Stimulated activated CD4-positive, alpha-beta T cell treated with anti-CD3 and anti-CD28 coated beads, Interleukin-4, amount 100 ng/mL, for 48 hours (primary cell): ENCODE data around the gene BAIAP2L2.
"Not testable (repeated sequence)": the region's sequence is repeated elsewhere in the genome, so short reads cannot be mapped to it uniquely, and the experiment has no call there.

Experiments
- DNase-seq, 2 donors: peaks; one replicate each; pipeline ENCODE4 v3.0.0-alpha.2; 2020; ENCODE audit warnings: low read depth in 2 of 2

The BAIAP2L2 gene

DNA sequence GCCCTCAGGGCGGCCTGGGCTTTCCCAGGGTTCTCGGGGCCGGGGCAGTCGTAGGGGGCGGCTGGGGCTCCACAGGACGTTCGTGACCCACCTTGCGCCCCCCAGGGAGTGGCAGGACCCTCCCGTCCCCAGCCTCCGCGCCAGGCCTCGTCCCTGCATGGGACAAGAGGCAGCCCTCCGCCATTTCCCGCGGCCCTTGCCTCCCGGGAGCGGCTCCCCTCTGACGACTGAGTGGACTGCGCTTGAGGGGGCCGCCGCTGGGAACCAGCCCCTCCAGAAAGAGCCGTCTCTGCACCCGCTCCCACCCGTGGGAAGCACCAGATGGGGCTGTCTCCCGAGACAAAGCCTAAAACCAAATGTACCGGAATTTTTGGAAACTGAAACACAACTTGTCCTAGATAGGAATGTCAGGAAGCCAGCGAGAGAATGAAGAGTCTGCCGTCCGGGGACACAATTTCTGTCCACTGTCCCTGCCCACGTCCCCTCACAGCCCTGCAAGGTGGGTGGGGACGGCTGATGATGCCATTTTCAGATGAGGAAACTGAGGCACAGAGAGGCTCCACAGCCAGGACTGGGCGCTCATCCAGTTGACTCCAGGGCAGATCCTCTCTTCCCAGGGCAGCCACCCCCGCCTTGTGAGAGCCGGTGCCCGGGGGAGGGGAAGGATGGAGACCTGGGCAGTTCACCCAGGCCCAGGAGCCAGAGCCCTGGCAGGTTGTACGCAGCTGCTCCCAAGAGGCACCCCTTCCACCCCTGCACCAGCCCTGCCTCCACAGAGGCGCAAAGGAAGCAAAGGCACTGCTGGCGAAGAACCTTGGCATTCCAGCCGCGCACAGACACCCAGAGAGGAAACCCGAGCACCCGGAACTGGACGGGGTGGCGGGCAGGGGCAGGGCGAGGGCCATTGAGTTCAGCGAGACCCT, 71.3 kb downstream of the BAIAP2L2 start:
- no peak for DNase-seq

DNA sequence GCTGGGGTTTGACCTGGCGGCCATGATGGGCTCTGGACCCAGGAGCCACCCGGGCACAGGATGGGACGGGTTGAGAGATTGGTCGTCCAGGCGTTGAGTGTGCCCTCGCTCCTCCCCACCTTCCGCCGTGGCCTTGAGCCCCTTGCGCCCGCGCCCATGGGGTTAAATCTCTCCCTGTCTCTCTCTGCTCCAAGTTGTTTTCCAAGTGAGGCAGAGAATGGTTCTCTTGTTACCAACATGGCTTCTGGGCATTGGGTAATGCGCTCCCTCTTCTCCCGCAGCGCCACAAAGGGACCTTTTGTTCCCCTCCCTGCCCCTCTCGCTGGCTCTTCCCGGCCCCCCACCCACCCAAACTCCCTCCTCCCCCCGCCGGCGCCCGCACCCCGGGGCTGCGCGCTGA, 72.1 kb downstream of the BAIAP2L2 start:
- DNase-seq: no peak

DNA sequence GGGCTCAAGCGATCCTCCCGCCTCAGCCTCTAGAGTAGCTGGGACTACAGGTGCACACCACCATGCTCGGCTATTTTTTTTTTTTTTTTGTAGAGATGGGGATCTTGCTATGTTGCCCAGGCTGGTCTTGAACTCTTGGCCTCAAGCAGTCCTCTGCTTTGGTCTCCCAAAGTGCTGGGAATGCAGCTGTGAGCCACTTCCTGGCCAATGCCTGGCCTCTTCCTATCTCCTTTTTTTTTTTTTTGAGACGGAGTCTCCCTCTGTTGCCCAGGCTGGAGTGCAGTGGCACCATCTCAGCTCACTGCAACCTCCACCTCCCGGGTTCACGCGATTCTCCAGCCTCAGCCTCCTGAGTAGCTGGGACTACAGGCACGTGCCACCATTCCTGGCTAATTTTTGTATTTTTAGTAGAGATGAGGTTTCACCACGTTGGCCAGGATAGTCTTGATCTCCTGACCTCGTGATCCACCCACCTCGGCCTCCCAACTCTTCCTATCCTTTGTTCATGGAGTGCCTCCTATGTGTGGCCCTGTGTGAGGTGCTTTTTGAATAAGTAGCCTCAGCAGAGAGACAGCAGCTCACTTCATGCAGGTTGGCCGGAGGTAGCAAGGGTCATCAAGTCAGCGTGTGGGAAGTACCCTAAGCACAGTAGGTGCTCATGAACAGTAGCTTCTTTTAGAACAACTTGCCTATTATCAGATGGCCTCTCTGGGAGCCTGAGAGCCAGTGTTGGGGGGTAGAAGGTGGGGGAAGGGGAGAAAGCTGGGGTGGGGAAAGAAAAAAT, 72.9 kb downstream of the BAIAP2L2 start:
- not testable (repeated sequence) for DNase-seq

DNA sequence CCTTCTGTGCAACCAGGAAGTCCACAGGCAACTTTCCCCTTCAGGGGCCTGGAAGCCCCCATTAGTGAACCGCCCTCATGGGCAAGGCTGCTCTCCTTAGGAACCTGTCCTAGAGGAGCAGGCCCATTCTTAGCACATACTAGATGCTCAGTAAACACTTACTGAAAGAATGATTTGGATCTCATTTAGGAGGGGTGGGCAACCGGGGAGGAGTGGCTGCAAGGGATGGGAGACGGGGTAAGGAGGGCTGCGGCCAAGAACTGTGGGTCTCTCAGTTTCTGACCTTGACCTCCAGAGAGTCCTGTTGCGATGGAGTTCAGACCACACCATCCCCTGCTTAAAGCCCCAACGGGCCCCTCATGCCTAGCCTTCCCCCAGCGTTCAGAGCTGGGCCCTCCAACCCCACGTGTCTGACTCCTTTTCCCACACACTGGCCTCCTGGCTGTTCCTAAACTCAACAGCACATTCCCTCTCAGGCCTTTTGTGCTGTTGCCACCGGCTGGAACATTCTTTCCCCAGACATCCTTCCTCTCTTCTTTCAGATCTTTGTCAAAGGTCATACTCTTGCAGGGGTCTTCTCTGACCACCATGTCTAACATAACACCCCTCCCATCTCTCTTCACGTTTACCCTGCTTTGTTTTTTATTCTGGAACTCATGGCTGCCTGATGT, 74.0 kb downstream of the BAIAP2L2 start:
- no peak for DNase-seq

DNA sequence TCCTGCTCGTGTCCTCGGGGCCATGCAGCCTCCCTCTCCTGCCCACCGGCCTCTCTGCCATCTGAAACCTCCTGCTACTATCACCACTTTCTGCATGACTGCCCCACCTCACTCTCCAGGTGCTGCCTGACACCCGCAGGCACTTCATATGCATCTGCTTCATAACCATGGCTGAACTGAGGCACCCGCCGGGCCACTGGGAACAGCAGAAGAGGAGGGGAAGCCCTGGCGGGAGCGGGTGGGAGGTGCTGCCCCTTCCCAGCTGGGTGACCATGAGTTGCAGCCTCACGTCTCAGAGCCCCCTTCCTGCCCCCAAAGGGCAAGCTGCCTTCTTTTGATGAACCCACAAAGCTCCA, 75.0 kb downstream of the BAIAP2L2 start:
- no peak for DNase-seq
